Coronary artery (tissue), 2 donors: ENCODE results near the gene SLC25A5.
"Not testable (repeated sequence)": the region's sequence is repeated elsewhere in the genome, so short reads cannot be mapped to it uniquely, and the experiment has no call there.

Source experiments
- DNase-seq: peaks from one replicate; pipeline ENCODE4 v3.0.0-alpha.2; 2017; ENCODE audit warnings: low spot score
- H3K27ac ChIP-seq, 2 donors: fragments of 200-600 bp; sonication (generic); one replicate each; pipeline ENCODE4 v1.5.1; 2016 to 2019
- H3K4me3 ChIP-seq: fragments of 200-600 bp; sonication (generic); 2 replicates; pipeline ENCODE4 v1.5.1; 2016; ENCODE audit warnings: mild to moderate bottlenecking, moderate library complexity
- CTCF ChIP-seq: fragments of 200-600 bp; sonication (generic); IDR thresholded peaks from one replicate; pipeline ENCODE4 v1.5.1; 2019; ENCODE audit warnings: antibody characterized with exemption

SLC25A5 gene

GRCh38 chrX:119495734-119496726 is 27.8 kb downstream of the SLC25A5 start:
- H3K27ac ChIP-seq: no peak overlapping the region
- H3K4me3 ChIP-seq: no peak overlapping the region
- no peak for DNase-seq
- TF ChIP-seq CTCF: no peak

GRCh38 chrX:119497185-119497584 is 28.9 kb downstream of the SLC25A5 start:
- H3K27ac ChIP-seq: no peak overlapping the region
- no peak overlapping the region for H3K4me3 ChIP-seq
- DNase-seq: no peak
- no peak for TF ChIP-seq CTCF

- TF ChIP-seq CTCF: no peak
- H3K27ac ChIP-seq: no peak overlapping the region
- DNase-seq: no peak
- H3K4me3 ChIP-seq: no peak overlapping the region
Measured at GRCh38 chrX:119500061-119500800, 32.0 kb downstream of the SLC25A5 start.

- TF ChIP-seq CTCF: no peak
- Histone ChIP-seq H3K4me3 (no peak overlapping the region), H3K27ac (peak overlapping the region in 1 of 2 donors; percentile 81)
- DNase-seq: no peak
Measured at GRCh38 chrX:119501511-119502148, 33.4 kb downstream of the SLC25A5 start.

- Histone ChIP-seq H3K27ac (peak overlapping the region; percentile 13 to 81), H3K4me3 (no peak overlapping the region)
- no peak for TF ChIP-seq CTCF
- no peak for DNase-seq
Measured at GRCh38 chrX:119502727-119503483, 34.7 kb downstream of the SLC25A5 start.

- peak overlapping the region; percentile 13 to 81 for H3K27ac ChIP-seq
Measured at GRCh38 chrX:119503484-119503861, 35.2 kb downstream of the SLC25A5 start.

GRCh38 chrX:119505145-119505544 is 36.9 kb downstream of the SLC25A5 start:
- not testable (repeated sequence) for H3K4me3 ChIP-seq, H3K27ac ChIP-seq, DNase-seq

More at GRCh38 chrX:119503484-119503861, 35.2 kb downstream of the SLC25A5 start:
- no peak overlapping the region for H3K4me3 ChIP-seq
- DNase-seq: peak; percentile 78
- TF ChIP-seq CTCF: no peak
